Osteocyte (in vitro differentiated cells): ENCODE measurements around the gene TTC39C. TPM values are rescaled to one million over a fixed set of nuclear protein-coding genes. Genes with fewer than 3 reads are reported as not detected.

Experiments
- DNase-seq: peaks from one replicate; pipeline ENCODE4 v3.0.0; 2021; ENCODE audit warnings: mixed read lengths; ENCODE audit not compliant: unreplicated experiment; ENCODE audit errors: extremely low spot score
- H3K27ac Mint-ChIP-seq: one replicate; pipeline ENCODE4 v1.8.0; 2021; ENCODE audit warnings: mild to moderate bottlenecking, mixed read lengths; ENCODE audit not compliant: unreplicated experiment
- H3K27me3 Mint-ChIP-seq: one replicate; pipeline ENCODE4 v1.8.0; 2021; ENCODE audit warnings: mixed read lengths; ENCODE audit not compliant: unreplicated experiment
- H3K36me3 Mint-ChIP-seq: one replicate; pipeline ENCODE4 v1.8.0; 2021; ENCODE audit warnings: mixed read lengths; ENCODE audit not compliant: unreplicated experiment
- H3K4me1 Mint-ChIP-seq: one replicate; pipeline ENCODE4 v1.8.0; 2021; ENCODE audit warnings: mixed read lengths; ENCODE audit not compliant: unreplicated experiment
- H3K4me3 Mint-ChIP-seq: one replicate; pipeline ENCODE4 v1.8.0; 2021; ENCODE audit warnings: mild to moderate bottlenecking, moderate library complexity, mixed read lengths; ENCODE audit not compliant: unreplicated experiment
- H3K9me3 Mint-ChIP-seq: one replicate; pipeline ENCODE4 v1.8.0; 2021; ENCODE audit warnings: mixed read lengths; ENCODE audit not compliant: unreplicated experiment
- total RNA-seq: library from RNA; stranded (reverse); gene quantifications from 2 replicates; pipeline ENCODE4 v1.2.1, GENCODE V29; 2021
- TF ChIP-seq, protein P1 (sequence below): fragments of 200-600 bp; sonication (generic); IDR thresholded peaks from 2 replicates; pipeline ENCODE4 v1.5.0; 2021; ENCODE audit warnings: antibody characterized with exemption, mild to moderate bottlenecking, moderate library complexity

TTC39C gene
- total RNA-seq, 1 donor from 2014 or later: 10.9 TPM

DNA sequence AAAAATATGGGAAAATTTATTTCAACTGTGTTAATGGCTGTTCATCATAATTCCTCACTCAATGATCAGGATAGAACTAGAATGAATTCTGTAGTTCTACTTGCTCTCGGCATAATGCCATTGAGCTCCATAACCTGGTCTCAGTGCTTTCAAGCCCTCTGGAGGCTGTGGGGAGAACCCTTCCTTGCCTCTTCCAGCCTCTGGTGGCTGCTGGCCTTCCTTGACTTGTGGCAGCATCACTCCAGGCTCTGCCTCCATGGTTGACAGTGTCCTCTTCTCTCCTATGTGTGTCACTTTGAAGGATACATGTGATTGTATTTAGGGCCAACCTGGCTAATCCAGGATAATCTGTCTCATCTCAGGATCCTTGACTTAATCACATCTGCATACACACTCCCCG lies 97.4 kb downstream of the TTC39C start:
- Mint-ChIP-seq H3K36me3 (no peaks in the 10 kb centered on the region), H3K27ac (no peak overlapping the region), H3K27me3 (no peaks in the 10 kb centered on the region), H3K4me1 (peaks cover 2% of the 10 kb centered on the region), H3K9me3 (no peaks in the 10 kb centered on the region), H3K4me3 (no peak overlapping the region)
- TF ChIP-seq, protein P1, sequence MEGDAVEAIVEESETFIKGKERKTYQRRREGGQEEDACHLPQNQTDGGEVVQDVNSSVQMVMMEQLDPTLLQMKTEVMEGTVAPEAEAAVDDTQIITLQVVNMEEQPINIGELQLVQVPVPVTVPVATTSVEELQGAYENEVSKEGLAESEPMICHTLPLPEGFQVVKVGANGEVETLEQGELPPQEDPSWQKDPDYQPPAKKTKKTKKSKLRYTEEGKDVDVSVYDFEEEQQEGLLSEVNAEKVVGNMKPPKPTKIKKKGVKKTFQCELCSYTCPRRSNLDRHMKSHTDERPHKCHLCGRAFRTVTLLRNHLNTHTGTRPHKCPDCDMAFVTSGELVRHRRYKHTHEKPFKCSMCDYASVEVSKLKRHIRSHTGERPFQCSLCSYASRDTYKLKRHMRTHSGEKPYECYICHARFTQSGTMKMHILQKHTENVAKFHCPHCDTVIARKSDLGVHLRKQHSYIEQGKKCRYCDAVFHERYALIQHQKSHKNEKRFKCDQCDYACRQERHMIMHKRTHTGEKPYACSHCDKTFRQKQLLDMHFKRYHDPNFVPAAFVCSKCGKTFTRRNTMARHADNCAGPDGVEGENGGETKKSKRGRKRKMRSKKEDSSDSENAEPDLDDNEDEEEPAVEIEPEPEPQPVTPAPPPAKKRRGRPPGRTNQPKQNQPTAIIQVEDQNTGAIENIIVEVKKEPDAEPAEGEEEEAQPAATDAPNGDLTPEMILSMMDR: no peak
- no peak for DNase-seq

DNA sequence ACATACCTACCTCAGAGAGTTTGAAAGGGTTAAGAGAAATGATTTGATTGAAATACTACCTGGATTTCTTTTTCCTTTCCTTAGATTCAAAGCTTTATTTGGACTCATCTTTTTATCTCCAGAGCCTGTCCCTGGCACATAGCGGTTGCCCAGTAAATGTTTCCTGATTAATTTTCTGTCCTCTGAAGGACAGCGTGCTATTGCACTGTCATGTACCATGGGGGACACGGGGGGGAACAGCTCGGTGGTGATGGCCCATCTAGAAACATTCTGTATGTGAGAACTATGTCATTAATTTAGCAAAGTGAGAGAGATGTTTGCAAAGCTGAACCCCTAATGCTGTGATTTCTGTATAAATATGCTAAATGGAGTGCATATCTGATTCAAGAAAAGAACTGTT lies 97.9 kb downstream of the TTC39C start:
- no peaks in the 10 kb centered on the region for H3K36me3 Mint-ChIP-seq
- H3K27ac Mint-ChIP-seq: no peak overlapping the region
- TF ChIP-seq, protein P1: no peak
- H3K4me1 Mint-ChIP-seq: peaks cover 2% of the 10 kb centered on the region
- no peaks in the 10 kb centered on the region for H3K9me3 Mint-ChIP-seq
- no peak for DNase-seq
- H3K4me3 Mint-ChIP-seq: no peak overlapping the region
- H3K27me3 Mint-ChIP-seq: no peaks in the 10 kb centered on the region

DNA sequence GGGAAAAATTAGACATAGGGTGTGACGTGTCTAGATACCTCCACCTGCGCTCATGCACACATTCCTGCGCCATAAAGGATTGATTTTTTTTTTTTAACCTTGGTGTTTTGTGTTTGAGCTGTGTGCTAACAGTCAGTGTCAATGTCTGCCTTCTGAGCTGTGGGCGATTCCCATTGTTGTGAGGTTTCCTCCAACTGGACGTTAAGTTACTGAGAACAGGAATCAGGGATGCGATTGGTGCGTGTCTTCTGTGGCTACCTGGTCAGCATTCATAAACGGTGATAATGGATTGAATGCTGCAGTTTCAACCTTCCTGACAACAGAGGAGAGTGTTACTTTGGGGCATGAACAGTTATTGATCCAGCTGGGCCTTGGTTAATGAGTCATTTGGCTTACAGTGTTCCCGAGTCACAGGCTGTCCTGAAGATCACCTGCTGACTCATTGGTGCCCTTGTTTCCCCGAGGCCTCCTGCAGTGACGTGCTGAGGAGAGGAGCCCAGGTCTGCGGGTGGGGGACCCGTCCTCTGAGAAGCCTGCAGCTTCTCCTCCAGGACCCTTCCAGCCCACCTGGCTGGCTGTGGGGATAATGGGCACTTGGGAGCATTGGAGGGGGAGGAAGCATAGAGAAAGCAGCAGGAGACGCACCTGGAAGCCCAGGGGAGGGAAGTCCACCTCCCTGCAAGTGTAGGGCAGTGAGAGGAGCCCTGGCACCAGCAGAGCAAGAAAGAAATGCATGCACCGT lies 98.5 kb downstream of the TTC39C start:
- H3K27me3 Mint-ChIP-seq: no peaks in the 10 kb centered on the region
- DNase-seq: no peak
- peaks cover 2% of the 10 kb centered on the region for H3K4me1 Mint-ChIP-seq
- no peaks in the 10 kb centered on the region for H3K36me3 Mint-ChIP-seq
- H3K9me3 Mint-ChIP-seq: no peaks in the 10 kb centered on the region
- TF ChIP-seq, protein P1: no peak
- no peak overlapping the region for H3K27ac Mint-ChIP-seq
- no peak overlapping the region for H3K4me3 Mint-ChIP-seq

DNA sequence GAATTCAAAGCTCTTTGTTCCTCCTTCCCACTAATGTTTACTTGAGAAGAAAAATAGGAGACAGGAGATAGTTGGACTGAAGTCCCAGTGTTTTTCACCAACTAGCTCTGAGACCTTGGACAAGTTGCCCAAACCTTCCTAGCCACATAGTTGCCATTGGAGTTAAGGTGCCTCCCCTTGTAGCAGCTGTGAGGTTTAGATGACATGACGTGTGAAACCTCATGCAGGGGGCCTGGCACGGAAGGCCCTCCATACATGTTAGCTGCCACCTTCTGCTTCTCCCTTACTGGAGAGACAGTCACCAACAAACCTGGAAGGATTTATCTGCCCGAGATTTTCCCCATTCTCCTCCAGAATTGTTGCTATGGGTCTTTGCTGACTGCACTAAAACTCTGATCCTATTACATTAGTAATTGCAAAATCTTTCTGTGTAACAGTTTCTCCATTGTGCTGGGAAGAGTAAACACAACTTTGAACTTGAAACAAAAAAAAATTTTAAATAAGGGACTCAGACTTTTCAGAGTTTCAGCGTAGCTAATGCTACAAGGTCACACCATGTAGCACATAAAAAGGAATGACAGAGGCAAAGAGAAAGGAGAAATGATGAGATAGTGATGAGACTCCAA lies 100.5 kb downstream of the TTC39C start:
- H3K4me3 Mint-ChIP-seq: no peak overlapping the region
- no peaks in the 10 kb centered on the region for H3K36me3 Mint-ChIP-seq
- peaks cover 2% of the 10 kb centered on the region for H3K4me1 Mint-ChIP-seq
- H3K9me3 Mint-ChIP-seq: no peaks in the 10 kb centered on the region
- no peak overlapping the region for H3K27ac Mint-ChIP-seq
- TF ChIP-seq, protein P1: no peak
- no peak for DNase-seq
- no peaks in the 10 kb centered on the region for H3K27me3 Mint-ChIP-seq

DNA sequence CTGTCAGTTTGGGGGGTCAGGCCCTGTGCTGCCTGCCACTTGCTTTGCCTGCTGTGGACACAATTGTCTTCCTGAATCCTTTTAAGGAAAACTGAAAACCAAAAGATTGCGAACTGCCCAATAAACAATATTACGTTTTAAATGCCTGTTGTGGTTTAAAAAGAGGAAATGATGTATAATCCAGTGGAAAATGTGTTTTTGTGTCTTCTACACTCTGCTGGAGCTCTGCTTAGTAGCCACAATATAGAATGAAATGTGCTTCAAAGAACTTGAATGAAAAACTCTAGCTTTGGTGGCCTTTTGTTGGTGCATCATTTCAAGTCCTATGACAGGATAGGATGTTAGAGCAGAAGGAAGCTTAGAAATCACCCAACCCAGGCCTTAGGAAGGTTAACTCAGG lies 101.1 kb downstream of the TTC39C start:
- Mint-ChIP-seq H3K4me3 (no peak overlapping the region), H3K27me3 (no peaks in the 10 kb centered on the region), H3K4me1 (peaks cover 2% of the 10 kb centered on the region), H3K36me3 (no peaks in the 10 kb centered on the region), H3K9me3 (no peaks in the 10 kb centered on the region), H3K27ac (no peak overlapping the region)
- TF ChIP-seq, protein P1: no peak
- DNase-seq: no peak
